K562 (cell line): ENCODE measurements around the gene POLE2.

ENCODE experiments used
- CTCF ChIP-seq, 3 experiments: IDR thresholded peaks in 2 of 3; conservative IDR thresholded peaks in 1 of 3; 2 replicates each; pipeline ENCODE4 v1.5.1; 2011 to 2012; ENCODE audit warnings: low read length in 3 of 3, mild to moderate bottlenecking in 3 of 3, control low read depth in 2 of 3, improper control_type of control experiment in 1 of 3, inconsistent platforms in 1 of 3, low read depth in 1 of 3, mixed read lengths in 1 of 3, moderate library complexity in 1 of 3; ENCODE audit not compliant: insufficient read depth in 2 of 3
- DLX4 ChIP-seq: fragments of 250-450 bp; sonication (Bioruptor Pico); IDR thresholded peaks from 2 replicates; pipeline ENCODE4 v1.6.1; 2021; ENCODE audit warnings: mild to moderate bottlenecking
- ELF4 ChIP-seq: fragments of 450-650 bp; formaldehyde crosslinking; IDR thresholded peaks from 2 replicates; pipeline ENCODE4 v1.4.0; 2022; ENCODE audit warnings: missing genetic modification characterization
- EWSR1 ChIP-seq: fragments of 450-650 bp; IDR thresholded peaks from 2 replicates; pipeline ENCODE4 v1.6.1; 2018; ENCODE audit warnings: borderline replicate concordance, mild to moderate bottlenecking, low read depth, moderate library complexity; ENCODE audit not compliant: partially characterized antibody
- EZH2 ChIP-seq: IDR thresholded peaks from 2 replicates; pipeline ENCODE4 v1.6.1; 2012; ENCODE audit warnings: low read depth, mild to moderate bottlenecking, inconsistent platforms, low read length, borderline replicate concordance
- GTF3C2 ChIP-seq: IDR thresholded peaks from 3 replicates; pipeline ENCODE4 v1.6.1; 2011; ENCODE audit warnings: borderline replicate concordance, mild to moderate bottlenecking, moderate library complexity; ENCODE audit not compliant: insufficient read length; ENCODE audit errors: extremely low read depth
- HDAC2 ChIP-seq: fragments of 450-650 bp; IDR thresholded peaks from 2 replicates; pipeline ENCODE4 v1.6.1; 2016; ENCODE audit warnings: mild to moderate bottlenecking
- MAFF ChIP-seq: IDR thresholded peaks from 2 replicates; pipeline ENCODE4 v1.6.1; 2012; ENCODE audit warnings: low read length, improper control_type of control experiment
- POLR2A ChIP-seq: fragments of 450-650 bp; conservative IDR thresholded peaks from 2 replicates; pipeline ENCODE4 v1.6.1; 2016
- PREB ChIP-seq: sonication (generic); formaldehyde crosslinking; IDR thresholded peaks from 2 replicates; pipeline ENCODE4 v1.8.1; 2023; ENCODE audit warnings: mild to moderate bottlenecking, missing genetic modification reagents
- RBM39 ChIP-seq: fragments of 200-400 bp; formaldehyde crosslinking; optimal IDR thresholded peaks from 2 replicates; pipeline ENCODE3; 2018; ENCODE audit warnings: low read depth, low read length
- TFE3 ChIP-seq: fragments of 450-650 bp; formaldehyde crosslinking; IDR thresholded peaks from 2 replicates; pipeline ENCODE4 v1.4.0; 2020; ENCODE audit warnings: mild to moderate bottlenecking, mixed read lengths
- ZNF318 ChIP-seq, 2 experiments: fragments of 450-650 bp; IDR thresholded peaks; 2 replicates each; pipeline ENCODE4 v1.6.1; 2016; ENCODE audit warnings: mild to moderate bottlenecking in 2 of 2, borderline replicate concordance in 1 of 2, low read depth in 1 of 2, moderate library complexity in 1 of 2

GRCh38 chr14:49692193-49692757 is 4.3 kb upstream of the POLE2 start:
- no peak for TF ChIP-seq HDAC2
- no peak for TF ChIP-seq DLX4
- no peak for TF ChIP-seq POLR2A
- TF ChIP-seq CTCF (IDR thresholded peaks at IDR 0.05 in 2 of 3, conservative IDR thresholded peaks at IDR 0.05 in 1 of 3; ENCODE audit: insufficient read depth in 2 of 3, low read depth in 1 of 3, low read length in 3 of 3) = no peak
- no peak for TF ChIP-seq ZNF318 (IDR thresholded peaks at IDR 0.05; ENCODE audit: borderline replicate concordance in 1 of 2, low read depth in 1 of 2)
- TF ChIP-seq TFE3 (CRISPR knock-in tag) = no peak
- no peak for TF ChIP-seq EZH2
- no peak for TF ChIP-seq ELF4 (CRISPR knock-in tag)
- no peak for TF ChIP-seq EWSR1
- no peak for TF ChIP-seq MAFF
- TF ChIP-seq PREB (CRISPR knock-in tag) = no peak
- no peak for TF ChIP-seq GTF3C2
- no peak for TF ChIP-seq RBM39
